Middle frontal gyrus (tissue), 1 donor: Measurements from ENCODE around the gene NTN1.
"Not testable (repeated sequence)": the region's sequence is repeated elsewhere in the genome, so short reads cannot be mapped to it uniquely, and the experiment has no call there.

Experiments used
- DNase-seq: peaks from one replicate; pipeline ENCODE4 v3.0.0-alpha.2; 2015; ENCODE audit warnings: low spot score; ENCODE audit errors: extremely low spot score

The NTN1 gene

GRCh38 chr17:9021158-9021991, at the start of gene NTN1:
Gene NTN1, plus strand, starts transcription at chr17:9021510. Its CDS starts 864 bp downstream, at chr17:9022374.
- DNase-seq, result no peak

GRCh38 chr17:8975091-8975725, 46.1 kb upstream of the NTN1 start:
- DNase-seq, result no peak

- no peak for DNase-seq
Measured at GRCh38 chr17:8976638-8977037, 44.7 kb upstream of the NTN1 start.

GRCh38 chr17:8979715-8980114, 41.6 kb upstream of the NTN1 start:
- no peak for DNase-seq

GRCh38 chr17:8981443-8981842, 39.9 kb upstream of the NTN1 start:
- DNase-seq, result no peak

- DNase-seq, result not testable (repeated sequence)
Measured at GRCh38 chr17:8984225-8984624, 37.1 kb upstream of the NTN1 start.

GRCh38 chr17:8985054-8985701, 36.1 kb upstream of the NTN1 start:
- DNase-seq, result no peak

GRCh38 chr17:8986295-8986694, 35.0 kb upstream of the NTN1 start:
- DNase-seq, result no peak

GRCh38 chr17:8988263-8988935, 32.9 kb upstream of the NTN1 start:
- not testable (repeated sequence) for DNase-seq

- DNase-seq, result peak; percentile 26
Measured at GRCh38 chr17:8991514-8992285, 29.6 kb upstream of the NTN1 start.

GRCh38 chr17:8994319-8994718, 27.0 kb upstream of the NTN1 start:
- DNase-seq, result no peak

- DNase-seq, result no peak
Measured at GRCh38 chr17:8995711-8996110, 25.6 kb upstream of the NTN1 start.

GRCh38 chr17:8997994-8998628, 23.2 kb upstream of the NTN1 start:
- DNase-seq, result no peak

GRCh38 chr17:9001559-9001958, 19.8 kb upstream of the NTN1 start:
- DNase-seq, result no peak

GRCh38 chr17:9002227-9002605, 19.1 kb upstream of the NTN1 start:
- DNase-seq, result no peak

GRCh38 chr17:9002606-9003354, 18.5 kb upstream of the NTN1 start:
- DNase-seq, result no peak

- DNase-seq, result no peak
Measured at GRCh38 chr17:9003355-9004131, 17.8 kb upstream of the NTN1 start.

GRCh38 chr17:9004132-9004960, 17.0 kb upstream of the NTN1 start:
- DNase-seq, result no peak
